Gastrocnemius medialis (tissue), 4 donors: ENCODE data around the gene MARF1. TPM values are rescaled to one million over a fixed set of nuclear protein-coding genes. Genes with fewer than 3 reads are reported as not detected.

Experiments
- ATAC-seq, 2 donors: fragments of 150-250 bp; one replicate each; pipeline ENCODE4 v1.9.1; 2016
- DNase-seq, 2 donors: peaks; one replicate each; pipeline ENCODE4 v3.0.0-alpha.2; 2019
- H3K27ac ChIP-seq, 4 donors: fragments of 200-600 bp; sonication (generic); 1 replicate in 1 of 4; 2 replicates in 3 of 4; pipeline ENCODE4 v1.5.1; 2016 to 2018; ENCODE audit warnings: mild to moderate bottlenecking in 2 of 4, moderate library complexity in 1 of 4
- H3K27me3 ChIP-seq, 3 donors: fragments of 200-600 bp; sonication (generic) in 2 of 3; 1 replicate in 1 of 3; 2 replicates in 2 of 3; pipeline versions ENCODE4 v1.5.1 to v1.6.0; 2016 to 2019; ENCODE audit warnings: mild to moderate bottlenecking in 1 of 3, moderate library complexity in 1 of 3
- H3K36me3 ChIP-seq, 2 donors: fragments of 200-600 bp; sonication (generic) in 1 of 2; one replicate each; pipeline ENCODE4 v1.5.1; 2017 to 2018
- H3K4me1 ChIP-seq, 2 donors: fragments of 200-600 bp; sonication (generic) in 1 of 2; one replicate each; pipeline ENCODE4 v1.5.1; 2016 to 2017; ENCODE audit warnings: mild to moderate bottlenecking in 2 of 2
- H3K4me3 ChIP-seq, 4 donors: fragments of 200-600 bp; sonication (generic) in 3 of 4; 1 replicate in 1 of 4; 2 replicates in 3 of 4; pipeline ENCODE4 v1.5.1; 2016 to 2019; ENCODE audit warnings: mild to moderate bottlenecking in 2 of 4
- H3K9me3 ChIP-seq, 3 donors: fragments of 200-600 bp; sonication (generic) in 2 of 3; 1 replicate in 1 of 3; 2 replicates in 2 of 3; pipeline ENCODE4 v1.5.1; 2016 to 2019
- CTCF ChIP-seq, 5 experiments: fragments of 450-650 bp in 3 of 5; fragments of 200-600 bp in 2 of 5; sonication (generic) in 2 of 5; IDR thresholded peaks in 4 of 5; conservative IDR thresholded peaks in 1 of 5; 1 replicate in 4 of 5; 2 replicates in 1 of 5; pipeline ENCODE4 v1.5.1; 2016 to 2019; ENCODE audit warnings: antibody characterized with exemption in 5 of 5, mild to moderate bottlenecking in 3 of 5, moderate library complexity in 3 of 5
- POLR2A ChIP-seq, 2 donors: fragments of 450-650 bp; IDR thresholded peaks; one replicate each; pipeline ENCODE4 v1.6.1; 2017; ENCODE audit warnings: antibody characterized with exemption in 2 of 2, mild to moderate bottlenecking in 2 of 2, moderate library complexity in 2 of 2
- in situ Hi-C, 4 donors: fragments of 200-750 bp; cut with MboI; loops; one replicate each; pipeline versions ENCODE4 v1.15.0 to v1.8.0; 2017; ENCODE audit warnings: low sequenced_read_pairs in 4 of 4
- intact Hi-C: fragments of 100-400 bp; cut with DNase I; formaldehyde crosslinking; loops from one replicate; pipeline ENCODE4 v1.15.1; 2023; ENCODE audit warnings: low total_unique reads
- total RNA-seq, 4 donors: library from RNA; depleted of rRNA; stranded (reverse); fragments of >200 nt; gene quantifications; one replicate each; pipeline versions ENCODE4 v1.1.0 to v1.2.3, GENCODE V29; 2016

Gene MARF1
- total RNA-seq, 4 donors from 2014 or later, result 19.5 to 29.8 (median 26.5) TPM

- Histone ChIP-seq H3K4me1 (peaks cover 9 to 11% of the 10 kb centered on the region in 2 donors), H3K27ac (no peak overlapping the region), H3K4me3 (no peak overlapping the region), H3K9me3 (peaks cover 0 to 3% (median 0%) of the 10 kb centered on the region in 3 donors), H3K27me3 (no peaks in the 10 kb centered on the region), H3K36me3 (peaks cover 0 to 29% of the 10 kb centered on the region in 2 donors)
- intact Hi-C loops, result no loop called here
- in situ Hi-C loops, result no loop called here
- TF ChIP-seq CTCF (IDR thresholded peaks at IDR 0.05 in 4 of 5, conservative IDR thresholded peaks at IDR 0.05 in 1 of 5), result no peak
- TF ChIP-seq POLR2A (IDR thresholded peaks at IDR 0.05), result no peak
- DNase-seq (no peak), ATAC-seq (no peak)
These were observed 55.7 kb downstream of the MARF1 start for GRCh38 chr16:15587152-15587825.

GRCh38 chr16:15586716-15587115 lies 56.2 kb downstream of the MARF1 start:
- intact Hi-C loops, result no loop called here
- no peak for ATAC-seq

DNA sequence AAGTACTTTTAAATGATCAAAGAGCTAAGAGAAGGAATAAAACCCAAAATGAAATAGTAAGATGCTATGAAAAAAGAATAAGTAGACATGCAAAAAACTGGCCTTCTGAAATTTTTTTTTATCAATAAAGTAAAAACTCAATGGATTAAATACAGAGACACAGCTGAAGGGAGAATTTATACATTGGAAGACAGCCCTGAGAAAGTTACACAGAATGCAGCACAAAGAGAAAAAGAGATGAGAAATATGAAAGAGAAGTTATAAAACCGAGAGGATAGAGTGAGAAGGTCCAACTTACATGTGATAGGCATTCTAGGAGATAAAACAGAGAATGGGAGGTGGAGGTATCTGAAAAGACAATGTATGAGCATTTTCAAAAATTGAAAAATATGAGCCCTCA lies 57.0 kb downstream of the MARF1 start:
- no peak for TF ChIP-seq CTCF (IDR thresholded peaks at IDR 0.05 in 4 of 5, conservative IDR thresholded peaks at IDR 0.05 in 1 of 5)
- no peak for TF ChIP-seq POLR2A (IDR thresholded peaks at IDR 0.05)
- H3K9me3 ChIP-seq, result peaks cover 0 to 3% (median 0%) of the 10 kb centered on the region in 3 donors

More at GRCh38 chr16:15586716-15587115, 56.2 kb downstream of the MARF1 start:
- TF ChIP-seq CTCF (IDR thresholded peaks at IDR 0.05 in 4 of 5, conservative IDR thresholded peaks at IDR 0.05 in 1 of 5) (no peak), POLR2A (IDR thresholded peaks at IDR 0.05) (no peak)
- Histone ChIP-seq H3K4me1 (peaks cover 9 to 11% of the 10 kb centered on the region in 2 donors), H3K27me3 (no peaks in the 10 kb centered on the region), H3K27ac (no peak overlapping the region), H3K4me3 (no peak overlapping the region), H3K9me3 (peaks cover 0 to 3% (median 0%) of the 10 kb centered on the region in 3 donors), H3K36me3 (peaks cover 0 to 29% of the 10 kb centered on the region in 2 donors)
- in situ Hi-C loops, result no loop called here
- DNase-seq, result no peak

DNA sequence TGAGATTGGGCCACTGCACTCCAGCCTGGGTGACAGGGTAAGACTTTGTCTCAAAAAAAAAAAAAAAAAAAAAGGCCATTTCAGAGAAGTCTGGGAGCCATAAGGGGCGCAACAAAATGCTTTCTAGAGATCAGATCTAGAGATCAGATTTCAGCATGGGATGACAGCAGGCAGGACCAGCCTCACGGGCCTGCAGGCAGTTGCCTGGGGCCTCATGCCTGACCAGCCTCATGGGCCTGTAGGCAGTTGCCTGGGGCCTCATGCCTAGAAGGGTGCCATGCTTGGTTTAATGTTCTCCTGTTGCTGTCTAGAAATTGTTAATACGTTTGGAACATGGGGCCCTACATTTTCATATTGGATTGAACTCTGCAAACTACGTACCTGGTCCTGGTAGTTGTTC lies 59.4 kb downstream of the MARF1 start:
- Histone ChIP-seq H3K27ac (no peak overlapping the region), H3K9me3 (peaks cover 0 to 3% (median 0%) of the 10 kb centered on the region in 3 donors), H3K27me3 (no peaks in the 10 kb centered on the region), H3K4me3 (no peak overlapping the region), H3K4me1 (no peaks in the 10 kb centered on the region), H3K36me3 (peaks cover 0 to 22% of the 10 kb centered on the region in 2 donors)
- ATAC-seq (no peak), DNase-seq (no peak)
- in situ Hi-C loops, result no loop called here
- intact Hi-C loops, result no loop called here
- TF ChIP-seq CTCF (IDR thresholded peaks at IDR 0.05 in 4 of 5, conservative IDR thresholded peaks at IDR 0.05 in 1 of 5) (no peak), POLR2A (IDR thresholded peaks at IDR 0.05) (no peak)

More for the DNA sequence above, 57.0 kb downstream of the MARF1 start:
- intact Hi-C loops, result no loop called here
- Histone ChIP-seq H3K36me3 (peaks cover 0 to 29% of the 10 kb centered on the region in 2 donors), H3K27ac (no peak overlapping the region), H3K4me1 (peaks cover 6% of the 10 kb centered on the region in 2 donors), H3K4me3 (no peak overlapping the region), H3K27me3 (no peaks in the 10 kb centered on the region)
- ATAC-seq (no peak), DNase-seq (no peak)
- in situ Hi-C loops, result no loop called here
